Ovary (tissue), 9 donors: ENCODE results near the gene PSME4. TPM values are rescaled to one million over a fixed set of nuclear protein-coding genes. Genes with fewer than 3 reads are reported as not detected.

Experiments used
- DNase-seq, 5 donors: peaks; one replicate each; pipeline ENCODE4 v3.0.0-alpha.2; 2019 to 2020
- H3K27ac ChIP-seq, 2 donors: fragments of 200-600 bp; one replicate each; pipeline versions ENCODE4 v1.5.1 to v1.8.0; 2019 to 2022
- H3K27me3 ChIP-seq: fragments of 200-600 bp; one replicate; pipeline ENCODE4 v1.8.0; 2022
- H3K36me3 ChIP-seq: fragments of 200-600 bp; sonication (generic); one replicate; pipeline ENCODE4 v1.5.1; 2019
- H3K4me1 ChIP-seq: one replicate; pipeline ENCODE4 v1.8.1; 2013; ENCODE audit warnings: mild to moderate bottlenecking, moderate library complexity; ENCODE audit not compliant: insufficient read depth
- H3K4me3 ChIP-seq: fragments of 200-600 bp; sonication (generic); one replicate; pipeline ENCODE4 v1.5.1; 2017
- H3K9me3 ChIP-seq, 2 donors: fragments of 200-600 bp in 1 of 2; sonication (generic) in 1 of 2; one replicate each; pipeline versions ENCODE4 v1.5.1 to v1.8.1; 2013 to 2019; ENCODE audit warnings: mild to moderate bottlenecking in 1 of 2, moderate library complexity in 1 of 2
- EP300 ChIP-seq: sonication (generic); formaldehyde crosslinking; IDR thresholded peaks from one replicate; pipeline ENCODE4 v1.6.1; 2017; ENCODE audit warnings: antibody characterized with exemption
- POLR2A ChIP-seq: fragments of 450-650 bp; IDR thresholded peaks from one replicate; pipeline ENCODE4 v1.6.1; 2017; ENCODE audit warnings: antibody characterized with exemption, mild to moderate bottlenecking, moderate library complexity
- WGBS, 3 donors: extraction: QIAGEN DNeasy Blood & Tissue Kit in 1 of 3; methylation state at CpG; one replicate each; pipeline versions ENCODE4 v1.1.5 to v1.1.7; 2013 to 2017; 5-methylcytosine and 5-hydroxymethylcytosine counted together
- intact Hi-C, 4 donors: fragments of 100-400 bp; cut with DNase I; formaldehyde crosslinking; loops; one replicate each; pipeline versions ENCODE4 v1.11.0 to v1.15.1; 2022 to 2023
- microRNA-seq, 3 donors: library from miRNA; unstranded; fragments of <30 nt; microRNA quantifications; one replicate each; pipeline versions ENCODE4 to v1.2.0, GENCODE V29; 2019 to 2020
- polyA plus RNA-seq, 2 donors: library from polyadenylated mRNA; stranded (reverse); fragments of 200-250 nt in 1 of 2; fragments of 350-450 nt in 1 of 2; fragmentation: Illumina TruSeq in 1 of 2; extraction: RNeasy Lipid Tissue Mini Kit (QIAGEN cat#74804) in 1 of 2; gene quantifications; one replicate each; pipeline ENCODE4 v1.2.3, GENCODE V29; 2013 to 2014
- small RNA-seq: library from RNA; depleted of rRNA; stranded (forward); fragments of <200 nt; gene quantifications from one replicate; pipeline ENCODE3, GENCODE V24; 2016
- total RNA-seq, 7 donors: library from RNA; depleted of rRNA in 2 of 7; stranded (reverse); fragments of >200 nt in 2 of 7; fragmentation: NEBNext Ultra II Directional in 3 of 7; extraction: Animal tissue kit (Norgen Biotek cat#: 25700) in 3 of 7; gene quantifications; one replicate each; pipeline versions ENCODE4 v1.1.0 to v1.2.4, GENCODE V29; 2016 to 2023
- TF ChIP-seq, protein P1 (sequence below), 3 donors: fragments of 450-650 bp in 2 of 3; fragments of 200-600 bp in 1 of 3; IDR thresholded peaks; one replicate each; pipeline versions ENCODE4 v1.5.1 to v1.8.0; 2016 to 2022; ENCODE audit warnings: antibody characterized with exemption in 3 of 3, mild to moderate bottlenecking in 1 of 3
- donor health status: DM: no; HTN: no; CAD: no; lungs with moderate emphysema.
- donor health status: DM: no; HTN: no; CAD: no.
- donor health status: Bipolar disorder and iron deficiency.
- donor health status: DM: yes; HTN: yes; CAD: no.
- donor health status: DM: no; HTN: no; CAD: no.
- donor health status: DM: yes; HTN: yes; CAD: no.

PSME4 gene
- total and polyA plus RNA-seq, 9 donors, result 12.8 to 52.1 (median 32.3) TPM

DNA sequence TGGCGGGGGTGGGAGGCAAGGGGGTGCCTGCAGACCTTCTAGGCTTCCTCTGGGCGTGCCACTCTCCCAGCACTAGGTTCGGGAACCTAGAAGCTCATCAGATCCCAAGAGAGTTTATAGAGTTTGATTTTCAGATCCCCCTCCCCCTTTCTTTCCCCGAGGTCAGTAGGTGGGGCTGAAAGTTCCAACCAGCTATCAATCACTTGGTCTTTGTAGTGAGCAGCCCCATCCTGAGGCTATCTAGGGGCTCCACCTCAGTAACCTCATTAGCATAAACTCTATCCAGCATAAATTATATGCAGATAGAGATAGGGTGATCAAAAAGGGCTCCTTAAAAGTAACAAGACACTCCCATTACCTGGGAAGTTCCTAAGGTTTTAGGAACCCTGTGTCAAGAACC, 151.2 kb downstream of the PSME4 start:
- Histone ChIP-seq H3K27ac (no peak overlapping the region), H3K9me3 (no peaks in the 10 kb centered on the region), H3K27me3 (no peaks in the 10 kb centered on the region), H3K36me3 (no peaks in the 10 kb centered on the region), H3K4me3 (no peak overlapping the region), H3K4me1 (no peaks in the 10 kb centered on the region)
- no peak for DNase-seq
- no peak for TF ChIP-seq POLR2A
- WGBS, 3 donors, result 70 to 80% (median 79%) methylated on average over 4 of the region's 4 CpGs
- intact Hi-C loops, result no loop called here

DNA sequence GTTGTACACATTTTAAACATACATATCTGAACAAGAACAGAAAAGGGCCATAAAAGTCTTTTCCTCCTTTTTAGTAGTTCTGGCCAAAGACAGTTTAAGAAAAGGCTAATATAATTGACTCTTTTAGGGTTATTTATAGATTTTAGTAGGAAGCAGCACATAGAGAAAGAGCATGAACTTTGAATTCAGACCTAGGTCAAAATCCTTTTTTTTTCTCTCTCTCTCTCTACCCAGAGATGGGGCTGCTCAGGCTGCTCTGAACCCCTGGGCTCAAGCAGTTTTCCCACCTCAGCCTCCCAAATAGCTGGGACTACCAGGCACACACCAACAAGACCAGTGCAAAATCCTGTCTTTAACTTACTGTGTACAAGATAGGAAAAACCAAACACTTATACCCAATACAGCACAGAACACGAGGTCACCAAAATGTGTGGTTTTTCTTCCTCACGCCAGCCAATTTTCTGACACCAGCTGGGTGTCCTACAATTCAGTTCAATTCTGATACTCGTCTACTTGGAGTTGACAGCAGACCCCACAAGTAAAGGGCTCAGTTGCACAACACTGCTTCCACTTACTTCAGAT, 151.8 kb downstream of the PSME4 start:
- H3K27me3 ChIP-seq, result no peaks in the 10 kb centered on the region
- no peak overlapping the region for H3K4me3 ChIP-seq
- intact Hi-C loops, result no loop called here
- no peaks in the 10 kb centered on the region for H3K36me3 ChIP-seq
- no peak for DNase-seq
- TF ChIP-seq EP300 (no peak), POLR2A (no peak)
- TF ChIP-seq, protein P1, sequence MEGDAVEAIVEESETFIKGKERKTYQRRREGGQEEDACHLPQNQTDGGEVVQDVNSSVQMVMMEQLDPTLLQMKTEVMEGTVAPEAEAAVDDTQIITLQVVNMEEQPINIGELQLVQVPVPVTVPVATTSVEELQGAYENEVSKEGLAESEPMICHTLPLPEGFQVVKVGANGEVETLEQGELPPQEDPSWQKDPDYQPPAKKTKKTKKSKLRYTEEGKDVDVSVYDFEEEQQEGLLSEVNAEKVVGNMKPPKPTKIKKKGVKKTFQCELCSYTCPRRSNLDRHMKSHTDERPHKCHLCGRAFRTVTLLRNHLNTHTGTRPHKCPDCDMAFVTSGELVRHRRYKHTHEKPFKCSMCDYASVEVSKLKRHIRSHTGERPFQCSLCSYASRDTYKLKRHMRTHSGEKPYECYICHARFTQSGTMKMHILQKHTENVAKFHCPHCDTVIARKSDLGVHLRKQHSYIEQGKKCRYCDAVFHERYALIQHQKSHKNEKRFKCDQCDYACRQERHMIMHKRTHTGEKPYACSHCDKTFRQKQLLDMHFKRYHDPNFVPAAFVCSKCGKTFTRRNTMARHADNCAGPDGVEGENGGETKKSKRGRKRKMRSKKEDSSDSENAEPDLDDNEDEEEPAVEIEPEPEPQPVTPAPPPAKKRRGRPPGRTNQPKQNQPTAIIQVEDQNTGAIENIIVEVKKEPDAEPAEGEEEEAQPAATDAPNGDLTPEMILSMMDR (IDR thresholded peaks at IDR 0.05), result no peak
- no peak overlapping the region for H3K27ac ChIP-seq
- no peaks in the 10 kb centered on the region for H3K4me1 ChIP-seq
- H3K9me3 ChIP-seq, result no peaks in the 10 kb centered on the region
- 89 to 94% (median 89%) methylated on average over 3 of the region's 3 CpGs for WGBS, 3 donors

Small RNA genes within 50 kb of the gene (microRNA-seq; reads per million reads assigned to microRNA genes)
- gene MIR3682, result 0 reads per million in 3 donors

Small RNA genes within 50 kb of the gene (small RNA-seq; reads per million reads assigned to genes)
- not detected for gene MIR3682

Other genes starting within 250 kb of the PSME4 start
- 1 to 10 TPM in 4 of 7 donors, under 1 TPM in 3; 0.48 to 2.0 (median 1.2) TPM for gene CHAC2, start 203.2 kb downstream of the PSME4 start, total RNA-seq
- 1 to 10 TPM in 1 of 2 donors, under 1 TPM in 1; 0.39 to 1.1 TPM for gene CHAC2, start 203.2 kb downstream of the PSME4 start, polyA plus RNA-seq
- gene ASB3, start 184.0 kb downstream of the PSME4 start, total RNA-seq, result 10 to 100 TPM; 14.6 to 24.8 (median 21.2) TPM
- 10 to 100 TPM in 1 of 2 donors, 1 to 10 TPM in 1; 9.6 to 16.9 TPM for gene ASB3, start 184.0 kb downstream of the PSME4 start, polyA plus RNA-seq
- gene ERLEC1, start 183.9 kb downstream of the PSME4 start, total RNA-seq, result 100 to 1,000 TPM in 1 of 7 donors, 10 to 100 TPM in 6; 33.0 to 109 (median 40.3) TPM
- gene ERLEC1, start 183.9 kb downstream of the PSME4 start, polyA plus RNA-seq, result 10 to 100 TPM; 48.9 to 63.1 TPM
- gene GPR75, start 111.0 kb downstream of the PSME4 start, total RNA-seq, result 1 to 10 TPM; 2.1 to 4.9 (median 2.8) TPM
- gene GPR75, start 111.0 kb downstream of the PSME4 start, polyA plus RNA-seq, result 1 to 10 TPM; 1.1 to 4.1 TPM
- gene ACYP2, start 144.6 kb upstream of the PSME4 start, total RNA-seq, result 10 to 100 TPM; 10.4 to 18.5 (median 12.8) TPM
- gene ACYP2, start 144.6 kb upstream of the PSME4 start, polyA plus RNA-seq, result 10 to 100 TPM; 15.6 to 27.1 TPM